H9 (cell line): Measurements from ENCODE around the gene BCAS3. TPM values are rescaled to one million over a fixed set of nuclear protein-coding genes. Genes with fewer than 3 reads are reported as not detected.

ENCODE experiments used
- DNase-seq: peaks from one replicate; pipeline ENCODE4 v3.0.0-alpha.2; 2017
- H2AFZ ChIP-seq: one replicate; pipeline ENCODE4 v1.6.1; 2013; ENCODE audit warnings: mild to moderate bottlenecking, low read length, control low read depth, moderate library complexity
- H2AK5ac ChIP-seq: 2 replicates; pipeline ENCODE4 v1.6.1; 2013; ENCODE audit warnings: low read length, control low read depth, mixed read lengths; ENCODE audit not compliant: insufficient read length
- H2BK120ac ChIP-seq: one replicate; pipeline ENCODE4 v1.6.1; 2013; ENCODE audit warnings: low read depth, mild to moderate bottlenecking, low read length, control low read depth, inconsistent platforms; ENCODE audit not compliant: poor library complexity, severe bottlenecking
- H2BK12ac ChIP-seq: 2 replicates; pipeline ENCODE4 v1.6.1; 2013; ENCODE audit warnings: low read length, control low read depth, mixed read lengths, low read depth; ENCODE audit not compliant: insufficient read length
- H2BK15ac ChIP-seq: 2 replicates; pipeline ENCODE4 v1.6.1; 2013; ENCODE audit warnings: low read depth, low read length, control low read depth
- H2BK20ac ChIP-seq: one replicate; pipeline ENCODE4 v1.6.1; 2013; ENCODE audit warnings: low read depth, mild to moderate bottlenecking, low read length, control low read depth, inconsistent platforms; ENCODE audit not compliant: poor library complexity, severe bottlenecking
- H2BK5ac ChIP-seq: 2 replicates; pipeline ENCODE4 v1.6.1; 2013; ENCODE audit warnings: low read length, control low read depth, mixed read lengths; ENCODE audit not compliant: insufficient read length
- H3K14ac ChIP-seq: 2 replicates; pipeline ENCODE4 v1.6.1; 2013; ENCODE audit warnings: low read length, control low read depth; ENCODE audit not compliant: insufficient read depth
- H3K18ac ChIP-seq: 2 replicates; pipeline ENCODE4 v1.6.1; 2013; ENCODE audit warnings: low read depth, mild to moderate bottlenecking, mixed read lengths, low read length, control low read depth; ENCODE audit not compliant: insufficient read length
- H3K23ac ChIP-seq: 2 replicates; pipeline ENCODE4 v1.6.1; 2013; ENCODE audit warnings: low read length, control low read depth, mixed read lengths, low read depth; ENCODE audit not compliant: insufficient read length
- H3K23me2 ChIP-seq: 2 replicates; pipeline ENCODE4 v1.6.1; 2013; ENCODE audit warnings: low read depth, mild to moderate bottlenecking, mixed read lengths, low read length, control low read depth; ENCODE audit not compliant: insufficient read length, poor library complexity, severe bottlenecking
- H3K27ac ChIP-seq: 2 replicates; pipeline ENCODE4 v1.5.1; 2013; ENCODE audit warnings: low read length, control low read depth, mixed read lengths, low read depth; ENCODE audit not compliant: insufficient read length
- H3K27me3 ChIP-seq: 2 replicates; pipeline ENCODE4 v1.6.1; 2013; ENCODE audit warnings: low read length, control low read depth, inconsistent platforms; ENCODE audit not compliant: insufficient read depth
- H3K4ac ChIP-seq: 2 replicates; pipeline ENCODE4 v1.6.1; 2013; ENCODE audit warnings: low read depth, mild to moderate bottlenecking, control low read depth, inconsistent platforms, low read length, moderate library complexity
- H3K4me1 ChIP-seq: 2 replicates; pipeline ENCODE4 v1.6.1; 2013; ENCODE audit warnings: low read length, control low read depth, inconsistent platforms; ENCODE audit not compliant: insufficient read depth
- H3K4me2 ChIP-seq: 2 replicates; pipeline ENCODE4 v1.6.1; 2013; ENCODE audit warnings: low read length, control low read depth, mixed read lengths; ENCODE audit not compliant: insufficient read length, insufficient read depth
- H3K56ac ChIP-seq: 2 replicates; pipeline ENCODE4 v1.6.1; 2013; ENCODE audit warnings: low read depth, mild to moderate bottlenecking, mixed read lengths, low read length, control low read depth; ENCODE audit not compliant: insufficient read length
- H3K79me1 ChIP-seq: 2 replicates; pipeline ENCODE4 v1.6.1; 2013; ENCODE audit warnings: low read depth, mild to moderate bottlenecking, moderate library complexity, low read length, control low read depth, inconsistent platforms; ENCODE audit not compliant: insufficient read depth, poor library complexity, severe bottlenecking
- H3K79me2 ChIP-seq: 2 replicates; pipeline ENCODE4 v1.6.1; 2013; ENCODE audit warnings: low read length, control low read depth, inconsistent platforms; ENCODE audit not compliant: insufficient read depth
- H3K9ac ChIP-seq: 2 replicates; pipeline ENCODE4 v1.6.1; 2013; ENCODE audit warnings: low read length, control low read depth, mixed read lengths; ENCODE audit not compliant: insufficient read length; ENCODE audit errors: extremely low read depth
- H3K9me3 ChIP-seq: one replicate; pipeline ENCODE4 v1.6.1; 2013; ENCODE audit warnings: low read depth, low read length, inconsistent platforms; ENCODE audit not compliant: control insufficient read depth
- H3T11ph ChIP-seq: one replicate; pipeline ENCODE4 v1.6.1; 2013; ENCODE audit warnings: mild to moderate bottlenecking, low read length, control low read depth, inconsistent platforms
- H4K20me1 ChIP-seq: one replicate; pipeline ENCODE4 v1.6.1; 2013; ENCODE audit not compliant: control insufficient read depth, insufficient read length, insufficient read depth
- H4K5ac ChIP-seq: 2 replicates; pipeline ENCODE4 v1.6.1; 2013; ENCODE audit warnings: low read depth, mild to moderate bottlenecking, mixed read lengths, low read length, control low read depth; ENCODE audit not compliant: insufficient read length
- H4K8ac ChIP-seq: replicated peaks from 2 replicates; pipeline ENCODE4 v1.6.1; 2013; ENCODE audit warnings: low read length, control low read depth, mixed read lengths, low read depth; ENCODE audit not compliant: insufficient read length
- H4K91ac ChIP-seq: 2 replicates; pipeline ENCODE4 v1.6.1; 2013; ENCODE audit warnings: low read depth, mild to moderate bottlenecking, moderate library complexity, mixed read lengths, low read length, control low read depth; ENCODE audit not compliant: insufficient read length
- H3K27ac Mint-ChIP-seq, 3 experiments: 2 replicates in 2 of 3; 3 replicates in 1 of 3; pipeline ENCODE4 v1.8.0; 2020 to 2021; ENCODE audit warnings: mixed read lengths in 3 of 3, mild to moderate bottlenecking in 1 of 3, moderate library complexity in 1 of 3
- H3K27me3 Mint-ChIP-seq: 2 replicates; pipeline ENCODE4 v1.8.0; 2021; ENCODE audit warnings: low read depth, mild to moderate bottlenecking, moderate library complexity, mixed read lengths
- H3K36me3 Mint-ChIP-seq, 3 experiments: 2 replicates in 2 of 3; 3 replicates in 1 of 3; pipeline ENCODE4 v1.8.0; 2020 to 2021; ENCODE audit warnings: low read depth in 3 of 3, mixed read lengths in 3 of 3; ENCODE audit not compliant: insufficient read depth in 1 of 3
- H3K4me1 Mint-ChIP-seq, 2 experiments: 2 replicates each; pipeline ENCODE4 v1.8.0; 2020; ENCODE audit warnings: mixed read lengths in 2 of 2
- H3K4me3 Mint-ChIP-seq, 2 experiments: 2 replicates in 1 of 2; 3 replicates in 1 of 2; pipeline ENCODE4 v1.8.0; 2020 to 2021; ENCODE audit warnings: mild to moderate bottlenecking in 2 of 2, mixed read lengths in 2 of 2, moderate library complexity in 1 of 2
- H3K9me3 Mint-ChIP-seq, 2 experiments: 2 replicates in 1 of 2; 3 replicates in 1 of 2; pipeline ENCODE4 v1.8.0; 2020; ENCODE audit warnings: mild to moderate bottlenecking in 2 of 2, mixed read lengths in 2 of 2, moderate library complexity in 1 of 2
- CTCF ChIP-seq: fragments of 200-600 bp; sonication (generic); conservative IDR thresholded peaks from 3 replicates; pipeline ENCODE4 v1.8.0; 2021; ENCODE audit warnings: antibody characterized with exemption, mild to moderate bottlenecking
- total RNA-seq: library from RNA; stranded (reverse); gene quantifications from 2 replicates; pipeline ENCODE4 v1.2.1, GENCODE V29; 2021

BCAS3 gene
- total RNA-seq, 1 experiment from 2014 or later, result 22.4 TPM

GRCh38 chr17:61047515-61047914 lies 369.9 kb downstream of the BCAS3 start:
- no peaks in the 10 kb centered on the region for H3K36me3 Mint-ChIP-seq
- Histone ChIP-seq H3T11ph (no peak overlapping the region), H3K23ac (no peak overlapping the region), H2BK5ac (no peak overlapping the region), H4K20me1 (no peaks in the 10 kb centered on the region), H2AK5ac (no peak overlapping the region), H2BK120ac (no peak overlapping the region), H2AFZ (no peak overlapping the region), H2BK12ac (no peak overlapping the region), H3K27me3 (no peaks in the 10 kb centered on the region), H3K4me1 (no peaks in the 10 kb centered on the region), H2BK20ac (no peak overlapping the region), H3K9me3 (no peaks in the 10 kb centered on the region), H3K14ac (no peak overlapping the region), H4K5ac (no peak overlapping the region), H4K91ac (no peak overlapping the region), H3K9ac (no peak overlapping the region), H3K18ac (no peak overlapping the region), H3K23me2 (no peaks in the 10 kb centered on the region), H3K56ac (no peak overlapping the region), H2BK15ac (no peak overlapping the region), H3K79me1 (no peaks in the 10 kb centered on the region), H3K79me2 (no peaks in the 10 kb centered on the region), H3K4ac (no peak overlapping the region), H3K27ac (no peak overlapping the region), H3K4me2 (no peak overlapping the region), H4K8ac (no peak overlapping the region)
- H3K4me3 Mint-ChIP-seq, result no peak overlapping the region
- no peaks in the 10 kb centered on the region for H3K27me3 Mint-ChIP-seq
- no peak for DNase-seq
- no peaks in the 10 kb centered on the region for H3K9me3 Mint-ChIP-seq
- no peak for TF ChIP-seq CTCF
- H3K4me1 Mint-ChIP-seq, result no peaks in the 10 kb centered on the region
- no peak overlapping the region for H3K27ac Mint-ChIP-seq
